Measurements from ENCODE around the gene ENPP3.

DNA sequence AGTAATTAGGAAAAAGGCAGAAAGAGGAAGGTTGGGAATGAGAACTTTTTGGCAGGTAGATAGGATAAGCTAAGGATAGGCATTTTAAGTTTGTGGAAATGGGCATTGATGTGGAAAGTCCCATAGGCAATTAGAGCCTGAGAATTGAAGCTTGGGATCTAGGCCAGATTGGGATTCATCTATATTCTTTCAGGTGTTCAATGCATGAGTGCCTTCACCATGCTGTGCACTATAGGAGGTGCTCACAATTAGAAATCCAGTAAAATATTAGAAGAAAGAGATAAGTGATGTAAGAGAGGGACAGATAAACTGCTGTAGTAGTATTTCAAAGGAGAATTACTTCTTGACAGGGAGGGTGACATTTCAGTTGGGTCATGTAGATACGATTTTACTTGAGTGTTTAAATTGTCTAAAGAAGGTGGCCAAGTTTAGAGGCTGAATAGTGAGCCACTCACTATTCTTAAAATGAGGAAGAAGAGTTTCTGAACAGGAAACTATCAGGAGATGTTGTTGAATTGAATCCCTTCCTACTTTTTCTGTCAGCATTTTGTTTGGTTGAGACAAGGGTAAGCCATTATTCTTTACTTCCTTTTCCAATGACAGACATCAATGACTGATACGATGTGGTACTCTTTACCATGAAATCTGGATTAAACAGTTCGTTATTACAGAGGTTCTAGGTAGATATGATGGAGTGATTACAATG is 104.7 kb downstream of the ENPP3 start:
- TF ChIP-seq POLR2A (IDR thresholded peaks at IDR 0.05; ENCODE audit: low read length), result no peak
- no peak for TF ChIP-seq GATA1 (IDR thresholded peaks at IDR 0.05; ENCODE audit: low read depth, low read length)
